KBM-7 (cell line): ENCODE measurements around the gene HLA-A.
"Not testable (repeated sequence)": the region's sequence is repeated elsewhere in the genome, so short reads cannot be mapped to it uniquely, and the experiment has no call there.

Source experiments
- DNase-seq: peaks from one replicate; pipeline ENCODE4 v3.0.0-alpha.2; 2015
- in situ Hi-C: fragments of 300-500 bp; cut with MboI; formaldehyde crosslinking; loops from 2 replicates; pipeline ENCODE4 v1.14.3; 2020; ENCODE audit warnings: low sequenced_read_pairs, low pct_unique_long_range_greater_than_20kb, mixed read lengths

The HLA-A gene

DNA sequence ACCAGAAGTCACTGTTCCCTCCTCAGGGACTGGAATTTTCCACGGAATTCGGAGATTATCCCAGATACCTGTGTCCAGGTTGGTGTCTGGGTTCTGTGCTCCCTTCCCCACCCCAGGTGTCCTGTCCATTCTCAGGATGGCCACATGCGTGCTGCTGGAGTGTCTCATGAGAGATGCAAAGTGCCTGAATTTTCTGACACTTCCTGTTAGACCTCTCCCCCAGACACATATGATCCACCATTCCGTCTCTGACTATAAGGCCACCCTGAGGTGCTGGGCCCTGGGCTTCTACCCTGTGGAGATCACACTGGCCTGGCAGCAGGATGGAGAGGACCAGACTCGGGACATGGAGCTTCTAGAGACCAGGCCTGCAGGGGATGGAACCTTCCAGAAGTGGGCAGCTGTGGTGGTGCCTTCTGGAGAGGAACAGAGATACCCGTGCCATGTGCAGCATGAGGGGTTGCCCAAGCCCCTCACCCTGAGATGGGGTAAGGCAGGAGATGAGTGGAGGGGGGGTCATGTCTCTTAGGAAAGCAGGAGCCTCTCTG, 14.4 kb upstream of the HLA-A start:
- no peak for DNase-seq
- in situ Hi-C loops = no loop called here

DNA sequence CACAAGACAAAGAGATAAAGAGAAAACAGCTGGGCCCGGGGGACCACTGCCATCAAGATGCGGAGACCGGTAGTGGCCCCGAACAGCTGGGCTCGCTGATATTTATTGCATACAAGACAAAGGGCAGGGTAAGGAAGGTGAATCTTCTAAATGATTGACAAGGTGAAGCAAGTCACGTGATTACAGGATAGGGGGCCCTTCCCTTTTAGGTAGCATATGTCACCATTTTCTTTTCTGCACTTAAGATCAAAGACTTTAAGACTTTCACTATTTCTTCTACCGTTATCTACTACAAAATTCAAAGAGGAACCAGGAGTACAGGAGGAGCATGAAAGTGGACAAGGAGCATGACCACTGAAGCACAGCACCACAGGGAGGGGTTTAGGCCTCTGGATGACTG, 12.3 kb upstream of the HLA-A start:
- DNase-seq = not testable (repeated sequence)

DNA sequence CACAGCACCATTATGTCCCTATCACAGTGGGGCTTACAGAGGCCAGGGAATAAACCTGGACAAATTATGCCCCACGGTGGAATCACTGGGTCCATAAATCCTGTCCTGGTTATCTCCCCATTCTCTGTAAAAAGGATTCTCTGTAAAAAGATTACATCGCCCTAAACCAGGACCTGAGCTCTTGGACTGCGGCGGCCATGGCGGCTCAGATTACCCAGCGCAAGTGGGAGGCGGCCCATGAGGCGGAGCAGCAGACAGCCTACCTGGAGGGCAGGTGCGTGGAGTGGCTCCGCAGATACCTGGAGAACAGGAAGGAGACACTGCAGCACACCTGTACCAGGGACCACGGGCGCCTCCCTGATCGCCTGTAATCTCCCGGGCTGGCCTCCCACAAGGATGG, 8.4 kb upstream of the HLA-A start:
- in situ Hi-C loops = no loop called here
- no peak for DNase-seq

More for the DNA sequence above, 12.3 kb upstream of the HLA-A start:
- in situ Hi-C loops = not testable (repeated sequence)

DNA sequence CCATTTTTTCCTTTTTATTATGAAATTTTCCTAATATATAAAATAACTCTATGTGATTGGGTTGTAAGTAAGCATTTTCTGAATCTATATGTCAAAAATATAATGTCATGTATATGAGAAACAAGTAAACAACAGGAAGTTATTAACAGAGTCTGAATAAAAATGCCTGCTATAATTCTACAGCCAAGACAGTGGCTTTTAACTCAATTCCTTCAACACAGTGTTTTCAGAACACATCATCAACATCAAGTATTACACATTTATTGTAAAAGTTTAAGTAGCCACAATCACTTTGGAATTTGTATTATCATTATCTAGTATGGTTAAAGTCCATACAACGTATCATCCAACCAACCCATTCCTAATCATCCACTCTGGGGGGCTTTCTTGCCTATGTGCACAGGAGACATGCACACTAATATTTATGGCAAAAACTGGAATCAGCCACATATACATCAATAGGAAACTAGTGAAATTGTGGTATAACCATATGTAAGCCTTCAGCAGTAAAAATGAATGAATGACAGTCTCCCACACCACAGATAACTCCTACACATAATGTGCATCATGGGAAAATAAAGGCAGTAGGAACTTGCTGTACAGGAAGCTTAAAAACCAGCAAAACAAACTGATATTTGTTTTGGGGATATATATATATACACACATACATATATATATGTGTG, 6.9 kb upstream of the HLA-A start:
- no peak for DNase-seq
- in situ Hi-C loops = no loop called here

DNA sequence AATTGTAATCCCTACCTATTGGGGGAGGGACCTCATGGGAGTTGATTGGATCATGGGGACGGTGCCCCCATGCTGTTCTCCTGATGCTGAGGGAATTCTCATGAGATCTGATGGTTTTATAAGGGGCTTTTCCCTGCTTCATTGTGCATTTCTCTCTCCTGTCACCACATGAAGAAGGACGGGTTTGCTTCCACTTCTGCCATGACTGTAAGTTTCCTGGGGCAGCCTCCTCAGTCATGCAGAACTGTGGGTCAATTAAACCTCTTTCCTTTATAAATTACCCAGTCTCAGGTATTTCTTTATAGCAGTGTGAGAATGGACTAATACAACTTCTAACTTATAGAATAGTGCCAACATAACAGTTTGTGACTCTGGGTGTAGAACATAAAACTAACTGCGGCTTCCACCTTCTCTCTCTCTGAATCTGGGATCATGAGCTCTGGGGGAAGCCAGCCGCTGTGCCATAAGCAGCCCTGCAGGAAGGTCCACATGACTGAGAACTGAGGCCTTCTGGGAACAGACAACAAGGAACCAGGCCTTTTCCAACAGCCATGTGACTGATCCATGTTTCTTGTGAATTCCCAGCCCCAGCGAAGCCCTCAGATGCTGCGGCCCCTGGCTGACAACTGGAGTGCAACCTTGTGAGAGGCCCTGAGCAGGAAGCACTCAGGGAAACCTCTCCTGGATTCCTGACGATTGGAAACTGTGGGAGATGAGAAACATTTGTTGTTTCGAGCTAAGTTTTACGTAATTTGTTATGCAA, 3.4 kb upstream of the HLA-A start:
- DNase-seq = no peak
- in situ Hi-C loops = no loop called here

DNA sequence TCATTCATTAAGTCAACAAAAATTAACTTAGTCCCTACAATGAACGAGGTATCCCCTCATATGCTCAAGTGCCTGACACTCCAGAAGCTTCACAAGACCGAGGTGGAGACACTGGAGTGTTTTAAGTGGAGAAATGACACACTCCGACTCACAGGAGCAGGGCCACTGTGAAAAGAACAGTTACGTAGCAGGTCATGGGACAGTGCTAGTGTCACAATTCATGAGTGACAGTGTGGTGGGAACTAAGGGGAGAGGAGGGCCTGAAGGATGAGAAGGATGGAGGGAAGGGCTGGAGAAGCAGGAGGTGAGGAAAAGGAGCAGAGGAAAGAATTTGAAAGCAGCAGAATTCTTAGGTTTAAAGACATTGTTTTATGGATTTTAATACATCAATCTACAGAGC, 1.3 kb upstream of the HLA-A start:
- in situ Hi-C loops = no loop called here

DNA sequence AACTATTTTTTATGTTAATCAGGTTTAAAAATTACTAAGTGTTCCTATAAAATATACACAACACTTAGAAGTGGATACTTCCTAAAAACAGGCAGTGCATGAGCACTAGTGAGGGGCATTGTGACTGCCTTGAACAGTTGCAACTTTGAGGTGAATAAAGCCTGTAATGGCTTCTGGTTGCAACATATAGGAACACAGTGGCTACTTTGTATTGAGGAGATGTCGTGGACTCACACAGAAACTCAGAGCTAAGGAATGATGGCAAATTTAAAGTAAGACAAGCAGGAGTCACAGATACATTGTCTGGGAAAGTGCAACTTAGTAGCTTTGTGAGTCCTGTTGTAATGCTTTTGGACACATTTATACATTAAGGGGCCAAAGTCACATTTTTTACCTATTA, 861 bp upstream of the HLA-A start:
- in situ Hi-C loops = no loop called here
- no peak for DNase-seq

More for the DNA sequence above, 1.3 kb upstream of the HLA-A start:
- DNase-seq = no peak

DNA sequence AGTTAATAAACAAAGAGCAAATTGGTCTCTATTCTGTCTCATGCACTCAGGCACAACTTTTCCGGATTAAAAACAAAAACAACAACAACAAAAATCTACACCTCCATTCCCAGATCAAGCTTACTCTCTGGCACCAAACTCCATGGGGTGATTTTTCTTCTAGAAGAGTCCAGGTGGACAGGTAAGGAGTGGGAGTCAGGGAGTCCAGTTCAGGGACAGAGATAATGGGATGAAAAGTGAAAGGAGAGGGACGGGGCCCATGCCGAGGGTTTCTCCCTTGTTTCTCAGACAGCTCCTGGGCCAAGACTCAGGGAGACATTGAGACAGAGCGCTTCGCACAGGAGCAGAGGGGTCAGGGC, 437 bp upstream of the HLA-A start:
- in situ Hi-C loops = no loop called here
- DNase-seq = no peak

DNA sequence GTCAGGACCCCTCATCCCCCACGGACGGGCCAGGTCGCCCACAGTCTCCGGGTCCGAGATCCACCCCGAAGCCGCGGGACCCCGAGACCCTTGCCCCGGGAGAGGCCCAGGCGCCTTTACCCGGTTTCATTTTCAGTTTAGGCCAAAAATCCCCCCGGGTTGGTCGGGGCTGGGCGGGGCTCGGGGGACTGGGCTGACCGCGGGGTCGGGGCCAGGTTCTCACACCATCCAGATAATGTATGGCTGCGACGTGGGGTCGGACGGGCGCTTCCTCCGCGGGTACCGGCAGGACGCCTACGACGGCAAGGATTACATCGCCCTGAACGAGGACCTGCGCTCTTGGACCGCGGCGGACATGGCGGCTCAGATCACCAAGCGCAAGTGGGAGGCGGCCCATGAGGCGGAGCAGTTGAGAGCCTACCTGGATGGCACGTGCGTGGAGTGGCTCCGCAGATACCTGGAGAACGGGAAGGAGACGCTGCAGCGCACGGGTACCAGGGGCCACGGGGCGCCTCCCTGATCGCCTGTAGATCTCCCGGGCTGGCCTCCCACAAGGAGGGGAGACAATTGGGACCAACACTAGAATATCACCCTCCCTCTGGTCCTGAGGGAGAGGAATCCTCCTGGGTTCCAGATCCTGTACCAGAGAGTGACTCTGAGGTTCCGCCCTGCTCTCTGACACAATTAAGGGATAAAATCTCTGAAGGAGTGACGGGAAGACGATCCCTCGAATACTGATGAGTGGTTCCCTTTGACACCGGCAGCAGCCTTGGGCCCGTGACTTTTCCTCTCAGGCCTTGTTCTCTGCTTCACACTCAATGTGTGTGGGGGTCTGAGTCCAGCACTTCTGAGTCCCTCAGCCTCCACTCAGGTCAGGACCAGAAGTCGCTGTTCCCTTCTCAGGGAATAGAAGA, 978 bp downstream of the HLA-A start:
- DNase-seq = no peak
- in situ Hi-C loops = no loop called here

DNA sequence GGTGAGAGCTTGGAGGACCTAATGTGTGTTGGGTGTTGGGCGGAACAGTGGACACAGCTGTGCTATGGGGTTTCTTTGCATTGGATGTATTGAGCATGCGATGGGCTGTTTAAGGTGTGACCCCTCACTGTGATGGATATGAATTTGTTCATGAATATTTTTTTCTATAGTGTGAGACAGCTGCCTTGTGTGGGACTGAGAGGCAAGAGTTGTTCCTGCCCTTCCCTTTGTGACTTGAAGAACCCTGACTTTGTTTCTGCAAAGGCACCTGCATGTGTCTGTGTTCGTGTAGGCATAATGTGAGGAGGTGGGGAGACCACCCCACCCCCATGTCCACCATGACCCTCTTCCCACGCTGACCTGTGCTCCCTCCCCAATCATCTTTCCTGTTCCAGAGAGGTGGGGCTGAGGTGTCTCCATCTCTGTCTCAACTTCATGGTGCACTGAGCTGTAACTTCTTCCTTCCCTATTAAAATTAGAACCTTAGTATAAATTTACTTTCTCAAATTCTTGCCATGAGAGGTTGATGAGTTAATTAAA, 3.0 kb downstream of the HLA-A start:
- no peak for DNase-seq
- in situ Hi-C loops = no loop called here

DNA sequence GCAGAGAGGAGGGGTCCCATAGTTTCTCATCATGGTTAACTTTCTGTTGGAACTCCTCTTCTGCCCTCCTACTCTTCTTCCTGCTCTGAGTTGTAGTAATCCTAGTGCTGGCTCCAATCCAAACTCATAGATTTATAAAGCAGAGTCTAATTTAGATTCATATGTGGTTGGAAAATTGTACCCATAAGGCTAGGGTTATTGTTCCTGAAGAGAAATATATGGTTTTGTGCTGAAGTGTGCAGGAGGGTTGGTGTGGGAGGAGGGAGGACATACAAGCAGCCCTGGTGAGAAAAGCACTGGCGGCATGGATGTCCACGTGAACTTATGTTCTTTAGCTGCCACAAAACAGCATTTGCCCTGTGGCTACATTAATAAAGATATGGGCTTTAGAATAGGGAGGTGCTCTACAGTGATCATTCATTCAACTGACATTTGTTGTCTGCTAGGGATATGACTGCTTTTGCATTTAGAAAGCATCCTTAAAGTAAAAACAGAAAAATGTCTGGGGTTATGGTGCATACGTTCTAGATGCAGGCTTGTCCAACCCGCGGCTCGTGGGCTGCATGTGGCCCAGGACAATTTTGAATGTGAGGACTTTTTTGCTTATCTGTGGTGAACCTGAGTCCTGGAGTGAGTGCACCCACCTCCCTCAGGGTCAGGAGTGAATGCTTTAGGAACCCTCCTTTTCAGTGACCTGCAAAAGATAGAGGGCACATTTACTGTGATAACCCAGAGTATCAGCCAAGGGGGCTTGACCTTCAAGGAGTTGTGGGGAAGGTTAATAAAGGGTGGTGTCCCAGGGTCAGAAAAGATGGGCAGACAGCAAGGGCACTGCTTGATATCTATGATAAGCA, 4.1 kb downstream of the HLA-A start:
- no peak for DNase-seq
- in situ Hi-C loops = no loop called here

DNA sequence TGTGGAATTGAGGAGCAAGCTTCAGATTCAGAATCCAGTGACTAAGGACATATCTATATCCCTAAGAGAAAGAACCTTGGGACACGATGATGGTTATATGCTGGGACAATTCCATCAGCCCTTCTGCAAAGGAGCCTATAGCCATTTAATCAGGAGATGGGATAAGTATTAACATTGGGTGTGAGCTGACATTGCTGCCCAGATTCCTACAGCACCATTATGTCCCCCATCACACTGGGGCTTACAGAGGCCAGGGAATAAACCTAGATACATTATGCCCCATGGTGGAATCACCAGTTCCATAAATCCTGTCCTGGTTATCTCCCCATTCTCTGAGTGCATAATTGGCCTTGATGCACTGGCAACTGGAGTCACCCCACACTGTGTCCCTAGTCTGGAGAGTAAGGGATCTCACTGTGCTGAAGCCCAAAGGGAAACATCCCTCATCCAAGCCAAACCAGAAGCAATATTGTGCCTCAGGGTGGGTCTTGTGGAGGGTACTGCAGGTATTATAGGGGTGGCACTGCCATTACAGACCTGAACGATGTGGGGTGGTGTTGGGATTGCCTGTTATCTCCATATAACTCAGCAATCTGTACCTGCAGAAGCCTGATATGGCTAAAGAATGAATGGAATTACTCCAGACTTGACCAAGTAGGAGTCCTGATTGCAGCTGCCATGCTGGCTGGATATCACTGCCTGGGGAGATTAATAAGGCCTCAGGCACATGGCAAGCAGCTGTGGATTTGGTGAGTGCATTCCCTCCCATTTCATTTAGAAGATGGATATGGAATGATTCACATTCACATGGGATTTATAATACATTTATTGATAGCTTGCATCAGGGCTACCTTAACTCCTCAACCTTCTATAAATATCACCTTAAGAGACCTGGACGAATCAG, 5.0 kb downstream of the HLA-A start:
- in situ Hi-C loops = no loop called here

DNA sequence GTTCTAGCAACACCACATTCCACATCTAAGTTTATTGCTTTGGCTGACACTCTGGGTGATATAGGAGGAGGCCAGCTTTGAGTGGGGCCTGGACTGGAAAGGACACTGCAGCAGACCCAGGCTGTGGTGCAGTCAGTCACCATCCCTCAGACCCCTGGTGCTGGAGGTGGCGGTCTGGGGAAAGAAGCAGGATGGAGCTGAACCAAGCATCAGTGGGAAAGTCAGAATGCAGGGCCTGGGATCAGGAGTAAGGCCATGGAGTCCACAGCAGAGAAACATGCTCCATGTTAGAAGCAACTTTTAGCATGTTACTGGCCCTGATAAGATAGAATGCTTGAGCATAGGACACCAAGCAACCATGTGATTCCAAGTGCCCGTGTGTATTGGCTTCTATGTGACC, 5.9 kb downstream of the HLA-A start:
- in situ Hi-C loops = no loop called here
- DNase-seq = no peak

More for the DNA sequence above, 5.0 kb downstream of the HLA-A start:
- no peak for DNase-seq

DNA sequence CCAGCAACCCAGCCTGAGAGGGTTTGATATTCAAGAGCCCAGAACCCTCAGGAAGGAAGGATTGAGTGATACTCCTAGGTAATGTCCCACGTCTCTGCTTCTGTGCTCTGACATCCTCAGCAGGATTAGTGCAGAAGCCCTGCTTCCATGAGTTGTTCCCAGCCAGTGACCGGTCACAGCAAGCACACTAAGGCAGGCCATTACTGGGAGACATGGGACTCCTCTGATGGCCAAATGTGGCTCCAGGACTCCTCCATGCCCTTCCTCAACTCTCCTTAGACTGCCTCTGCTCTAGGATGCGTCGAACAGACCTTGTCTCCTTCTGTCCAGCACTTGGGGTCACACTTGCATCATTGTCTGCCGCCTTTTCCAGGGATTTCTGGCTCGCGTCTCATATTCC, 7.6 kb downstream of the HLA-A start:
- in situ Hi-C loops = loop anchor here (5.0 kb wide), 1 partner anchor 153 kb away; no protein-coding TSS in a partner anchor
- DNase-seq = no peak

DNA sequence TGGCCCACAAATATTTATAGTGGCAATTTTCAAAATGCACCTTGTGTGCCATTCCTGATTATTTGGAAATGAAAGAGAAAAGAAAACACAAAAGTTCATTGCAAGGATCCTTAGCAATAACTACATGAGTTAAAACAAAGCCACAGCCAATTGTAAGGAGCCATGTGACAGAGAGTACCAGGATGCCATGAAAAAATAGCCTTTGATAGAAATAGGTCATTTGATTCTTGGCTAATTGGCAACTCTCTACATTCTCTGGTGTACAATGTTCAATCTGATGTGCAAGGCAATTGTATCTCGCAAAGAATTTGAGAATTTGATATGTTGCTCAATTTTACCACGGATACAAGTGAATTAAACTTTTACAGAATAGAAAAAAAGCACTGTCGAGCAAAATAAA, 9.6 kb downstream of the HLA-A start:
- in situ Hi-C loops = loop anchor here (5.0 kb wide), 1 partner anchor 155 kb away; no protein-coding TSS in a partner anchor

DNA sequence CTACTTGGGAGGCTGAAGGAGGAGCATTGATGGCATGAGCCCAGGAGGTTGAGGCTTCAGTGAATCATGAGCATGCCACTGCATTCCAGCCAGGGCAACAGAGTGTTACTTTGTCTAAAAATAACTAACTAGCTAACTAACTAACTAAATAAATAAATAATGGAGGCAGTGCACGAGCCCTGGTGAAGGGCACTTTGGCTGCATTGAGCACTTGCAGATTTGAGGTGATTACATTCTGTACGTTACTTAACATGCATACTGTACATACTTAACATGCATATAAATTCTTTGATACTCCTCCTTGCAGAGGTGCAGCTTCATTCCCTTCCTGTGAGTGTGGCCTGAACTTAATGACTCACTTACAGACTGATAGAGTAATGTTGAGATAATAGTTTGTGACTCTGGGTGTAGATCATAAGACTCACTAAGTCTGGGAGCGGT, 10.7 kb downstream of the HLA-A start:
- in situ Hi-C loops = loop anchor here (5.0 kb wide), 1 partner anchor 156 kb away; no protein-coding TSS in a partner anchor
- no peak for DNase-seq

More for the DNA sequence above, 9.6 kb downstream of the HLA-A start:
- DNase-seq = no peak

DNA sequence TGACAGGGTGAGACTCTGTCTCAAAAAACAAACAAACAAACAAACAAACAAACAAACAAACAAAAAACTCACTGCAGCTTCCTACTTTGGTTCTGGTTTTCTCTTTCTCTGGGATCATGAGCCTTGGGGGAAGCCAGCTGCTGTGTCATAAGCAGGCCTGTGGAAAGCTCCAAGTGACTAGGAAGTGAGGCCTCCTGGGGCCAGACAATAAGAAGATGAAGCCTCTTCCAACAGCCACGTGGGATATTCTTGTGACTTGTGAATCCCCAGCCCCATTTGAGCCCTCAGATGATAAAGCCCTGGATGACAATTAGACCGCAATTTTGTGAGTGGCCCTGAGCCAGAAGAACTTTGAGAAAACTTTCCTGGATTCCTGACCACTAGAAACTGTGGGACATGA, 11.4 kb downstream of the HLA-A start:
- in situ Hi-C loops = loop anchor here (5.0 kb wide), 1 partner anchor 156 kb away; no protein-coding TSS in a partner anchor
- no peak for DNase-seq
